ENCODE data around the gene CALM3. TPM values are rescaled to one million over a fixed set of nuclear protein-coding genes. Genes with fewer than 3 reads are reported as not detected.

Gene CALM3
- polyA plus RNA-seq, 1 of the 3 experiments (the other 2 are of a cell fraction): 495 TPM

DNA sequence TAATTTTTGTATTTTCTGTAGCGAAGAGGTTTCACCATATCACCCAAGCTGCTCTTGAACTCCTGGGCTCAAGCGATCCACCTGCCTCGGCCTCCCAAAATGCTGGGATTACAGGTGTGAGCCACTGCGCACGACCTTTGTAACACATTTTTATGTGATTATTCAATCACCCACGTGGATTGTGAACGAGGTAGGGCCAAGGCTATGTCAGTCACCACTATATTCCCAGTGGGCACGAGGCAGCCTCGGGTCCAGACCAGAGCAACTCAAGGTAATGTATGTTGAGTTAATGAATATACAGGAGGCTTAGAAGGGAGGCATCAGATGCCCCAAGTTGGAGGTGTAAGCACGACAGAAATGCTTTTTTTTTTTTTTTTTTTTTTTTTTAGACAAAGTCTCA, 14.8 kb downstream of the CALM3 start:
- TF ChIP-seq RCOR1 (IDR thresholded peaks at IDR 0.05; ENCODE audit: low read length) (no peak), TAF1 (IDR thresholded peaks at IDR 0.05; ENCODE audit: borderline replicate concordance, low read depth, low read length) (no peak), FOXM1 (IDR thresholded peaks at IDR 0.05; ENCODE audit: low read depth) (no peak), MXI1 (IDR thresholded peaks at IDR 0.05; ENCODE audit: low read depth, low read length) (no peak), USF1 (IDR thresholded peaks at IDR 0.05; ENCODE audit: borderline replicate concordance, low read depth) (no peak), CHD2 (IDR thresholded peaks at IDR 0.05; ENCODE audit: low read length, partially characterized antibody) (no peak), RFX5 (IDR thresholded peaks at IDR 0.05; ENCODE audit: low read length) (no peak), IRF3 (IDR thresholded peaks at IDR 0.05; ENCODE audit: low read depth, low read length) (no peak), FOXJ3 (CRISPR knock-in tag; IDR thresholded peaks at IDR 0.05) (no peak), POLR2AphosphoS5 (IDR thresholded peaks at IDR 0.05; ENCODE audit: low read depth, low read length) (no peak), NFIC (IDR thresholded peaks at IDR 0.05; ENCODE audit: borderline replicate concordance) (no peak), NRF1 (IDR thresholded peaks at IDR 0.05; ENCODE audit: low read depth, low read length) (no peak), MAX (IDR thresholded peaks at IDR 0.05; ENCODE audit: low read depth) (no peak), PBX3 (IDR thresholded peaks at IDR 0.05) (no peak)
- Histone ChIP-seq H3F3A (replicated peaks; ENCODE audit: insufficient read depth) (peaks cover 7% of the 10 kb centered on the region), H3K9me3 (no peaks in the 10 kb centered on the region), H3K9ac (no peak overlapping the region), H2AFZ (ENCODE audit: low read depth) (no peak overlapping the region), H3K27ac (ENCODE audit: low read depth in 2 of 2, low read length in 1 of 2) (no peak overlapping the region), H3K4me3 (ENCODE audit: low read depth in 2 of 2, low read length in 1 of 2) (no peak overlapping the region), H3K4me1 (ENCODE audit: control insufficient read depth in 1 of 2, insufficient read depth in 2 of 2, low read depth in 1 of 2, low read length in 1 of 2) (peaks cover 0 to 36% of the 10 kb centered on the region in 2 experiments; a peak in 3 of 4 replicates), H3K36me3 (replicated peaks in 1 of 2; ENCODE audit: control insufficient read depth in 1 of 2, insufficient read depth in 2 of 2, low read length in 1 of 2) (peaks cover 0 to under 1% of the 10 kb centered on the region in 2 experiments), H3K9me2 (no peaks in the 10 kb centered on the region), H4K20me1 (ENCODE audit: insufficient read depth) (no peaks in the 10 kb centered on the region), H3K79me2 (ENCODE audit: insufficient read depth) (no peaks in the 10 kb centered on the region), H3K4me2 (no peak overlapping the region), H3K27me3 (ENCODE audit: insufficient read depth) (no peaks in the 10 kb centered on the region)
- WGBS (ENCODE audit: low lambda C conversion rate): 76% methylated on average over 10 of the region's 10 CpGs
- ChIA-PET POLR2A (interaction anchor here (1.1 to 2.8 kb wide), 2 partner anchors 15 kb away, joined by 3 to 40 read pairs; no protein-coding TSS in a partner anchor), CTCF (interaction anchor here (1.5 to 23.7 kb wide), 7 partner anchors 13 to 151 kb away, joined by 3 to 471 read pairs (median 12); partner anchors contain the start of genes CALM3 and DACT3)
- no peak for DNase-seq
